GM12878 (cell line): ENCODE measurements around the gene CDPF1. TPM values are rescaled to one million over a fixed set of nuclear protein-coding genes. Genes with fewer than 3 reads are reported as not detected.

Experiments used
- ATAC-seq: fragments of 200-7000 bp; cut with Tn5 transposase; 3 replicates; pipeline ENCODE4 v1.9.1; 2020; ENCODE audit warnings: mild to moderate bottlenecking, moderate library complexity
- BruUV-seq: library from RNA; stranded (reverse); fragments of 400-500 nt; replicated peaks from 2 replicates; lab custom pipeline; 2021; lab: Mats Ljungman, UMichigan
- CTCF ChIA-PET: fragments of 300-600 bp; sonication (Branson Sonifier 250); formaldehyde crosslinking; extraction: SDS; loops from one replicate; lab custom pipeline; 2021; ENCODE audit warnings: inconsistent platforms; lab: Yijun Ruan, JAX
- POLR2A ChIA-PET: fragments of 350-600 bp; formaldehyde crosslinking; extraction: SDS; loops from one replicate; lab custom pipeline; 2021; ENCODE audit warnings: inconsistent platforms; lab: Charles Lee
- RAD21 ChIA-PET: fragments of 300-600 bp; sonication (Branson Sonifier 250); formaldehyde crosslinking; loops from one replicate; lab custom pipeline; 2023; ENCODE audit warnings: antibody characterized with exemption; ENCODE audit not compliant: unreplicated experiment; lab: Charles Lee
- SMC1A ChIA-PET: fragments of 300-600 bp; sonication (Branson Sonifier 250); formaldehyde crosslinking; loops from one replicate; lab custom pipeline; 2023; ENCODE audit not compliant: unreplicated experiment, uncharacterized antibody; lab: Charles Lee
- DNase-seq: peaks from one replicate; pipeline ENCODE4 v3.0.0-alpha.2; 2011; ENCODE audit warnings: low read depth, low spot score
- FAIRE-seq: peaks from 3 replicates; lab custom pipeline; 2011; peaks lifted over from hg19 to GRCh38; lab: Jason Lieb, UNC
- H2AFZ ChIP-seq: 2 replicates; pipeline ENCODE4 v1.6.0; 2011; ENCODE audit warnings: low read depth, low read length, control low read depth; ENCODE audit not compliant: control insufficient read depth
- H3K27ac ChIP-seq: 2 replicates; pipeline ENCODE4 v1.5.1; 2011; ENCODE audit warnings: control low read depth; ENCODE audit not compliant: control insufficient read depth, insufficient read depth
- H3K27me3 ChIP-seq, 2 experiments: replicated peaks in 1 of 2; 2 replicates each; pipeline versions ENCODE4 v1.6.0 to v1.6.1; 2011; ENCODE audit warnings: low read length in 1 of 2; ENCODE audit not compliant: control insufficient read depth in 2 of 2, insufficient read depth in 2 of 2
- H3K36me3 ChIP-seq, 2 experiments: 2 replicates each; pipeline ENCODE4 v1.5.1; 2011; ENCODE audit warnings: low read length in 1 of 2; ENCODE audit not compliant: control insufficient read depth in 2 of 2, insufficient read depth in 2 of 2
- H3K4me1 ChIP-seq: 2 replicates; pipeline ENCODE4 v1.6.1; 2011; ENCODE audit warnings: mild to moderate bottlenecking, low read length, moderate library complexity, mixed read lengths; ENCODE audit not compliant: control insufficient read depth, insufficient read depth
- H3K4me2 ChIP-seq: 2 replicates; pipeline ENCODE4 v1.6.0; 2011; ENCODE audit warnings: control low read depth; ENCODE audit not compliant: control insufficient read depth, insufficient read depth
- H3K4me3 ChIP-seq: fragments of 200-600 bp; sonication (generic); 2 replicates; pipeline ENCODE4 v1.5.1; 2016
- H3K79me2 ChIP-seq: 2 replicates; pipeline ENCODE4 v1.6.0; 2011; ENCODE audit warnings: low read length; ENCODE audit not compliant: control insufficient read depth, insufficient read depth
- H3K9ac ChIP-seq: 2 replicates; pipeline ENCODE4 v1.8.0; 2011; ENCODE audit warnings: low read length, control low read depth, mixed read lengths; ENCODE audit not compliant: control insufficient read depth, insufficient read depth
- H3K9me3 ChIP-seq: replicated peaks from 3 replicates; pipeline ENCODE4 v1.5.1; 2011; ENCODE audit warnings: mild to moderate bottlenecking, low read length; ENCODE audit not compliant: control insufficient read depth, insufficient read depth
- H4K20me1 ChIP-seq: 2 replicates; pipeline ENCODE4 v1.6.0; 2011; ENCODE audit not compliant: control insufficient read depth, insufficient read depth
- EGR1 ChIP-seq, 2 experiments: IDR thresholded peaks; 1 replicate in 1 of 2; 2 replicates in 1 of 2; pipeline ENCODE4 v1.6.1; 2011 to 2012; ENCODE audit warnings: low read depth in 2 of 2, low read length in 2 of 2, borderline replicate concordance in 1 of 2, mild to moderate bottlenecking in 1 of 2, moderate library complexity in 1 of 2
- EZH2 ChIP-seq: IDR thresholded peaks from 2 replicates; pipeline ENCODE4 v1.6.1; 2012; ENCODE audit warnings: low read depth, mild to moderate bottlenecking, control low read depth, inconsistent platforms, low read length, borderline replicate concordance; ENCODE audit not compliant: control insufficient read depth
- MEF2B ChIP-seq: fragments of 450-650 bp; IDR thresholded peaks from 2 replicates; pipeline ENCODE4 v1.6.1; 2018; ENCODE audit warnings: mild to moderate bottlenecking, moderate library complexity; ENCODE audit not compliant: partially characterized antibody, poor library complexity, severe bottlenecking
- MYC ChIP-seq: IDR thresholded peaks from 2 replicates; pipeline ENCODE4 v1.6.1; 2011; ENCODE audit warnings: mild to moderate bottlenecking, low read length, moderate library complexity, inconsistent platforms; ENCODE audit not compliant: insufficient read depth, insufficient replicate concordance, insufficient read length, severe bottlenecking
- NFIC ChIP-seq: IDR thresholded peaks from 2 replicates; pipeline ENCODE4 v1.6.1; 2012; ENCODE audit warnings: low read depth, mild to moderate bottlenecking, inconsistent platforms, low read length, moderate library complexity
- RELB ChIP-seq: fragments of 450-650 bp; IDR thresholded peaks from 2 replicates; pipeline ENCODE4 v1.6.1; 2017; ENCODE audit warnings: low read depth, mild to moderate bottlenecking, moderate library complexity
- SMC3 ChIP-seq: IDR thresholded peaks from 2 replicates; pipeline ENCODE4 v1.6.1; 2011; ENCODE audit warnings: low read length, improper control_type of control experiment, borderline replicate concordance
- SUZ12 ChIP-seq: fragments of 200-600 bp; sonication (generic); IDR thresholded peaks from one replicate; pipeline ENCODE4 v1.6.1; 2018; ENCODE audit warnings: antibody characterized with exemption, mild to moderate bottlenecking; ENCODE audit not compliant: unreplicated experiment
- ZSCAN29 ChIP-seq: fragments of 450-650 bp; IDR thresholded peaks from 2 replicates; pipeline ENCODE4 v1.6.1; 2017; ENCODE audit warnings: mild to moderate bottlenecking, moderate library complexity
- WGBS: methylation state at CpG from one replicate; pipeline ENCODE4 v1.1.6; 2016; ENCODE audit warnings: low lambda C conversion rate; ENCODE audit not compliant: insufficient replicate concordance, insufficient coverage; ENCODE audit errors: missing lambda C conversion rate; 5-methylcytosine and 5-hydroxymethylcytosine counted together
- in situ Hi-C: fragments of 300-500 bp; cut with MboI; formaldehyde crosslinking; loops from 9 replicates; pipeline ENCODE4 v1.14.3; 2018; ENCODE audit warnings: mixed read lengths
- intact Hi-C: fragments of 100-400 bp; cut with micrococcal nuclease; formaldehyde crosslinking; loops from one replicate; pipeline ENCODE4 v1.14.2; 2022; ENCODE audit not compliant: unreplicated experiment
- polyA plus RNA-seq, 11 experiments: library from polyadenylated mRNA; depleted of rRNA in 4 of 11; unstranded in 6 of 11; stranded (reverse) in 5 of 11; fragments of >200 nt; fragmentation: Nextera tagmentation in 4 of 11; fragmentation: Illumina TruSeq in 1 of 11; extraction: Ambion mirVana in 4 of 11; extraction: Trizol in 1 of 11; gene quantifications; 1 replicate in 1 of 11; 2 replicates in 10 of 11; pipeline versions ENCODE4 v1.2.1 to v1.2.3, GENCODE V29; 2011 to 2016; ENCODE audit warnings: inconsistent platforms in 2 of 11, missing spikeins in 2 of 11, low read depth in 1 of 11
- total RNA-seq, 4 experiments: library from RNA; depleted of rRNA in 3 of 4; stranded (reverse); fragments of >200 nt in 3 of 4; fragmentation: Illumina TruSeq in 1 of 4; extraction: Trizol in 1 of 4; gene quantifications; 2 replicates each; pipeline versions ENCODE4 v1.2.1 to v1.2.3, GENCODE V29; 2013 to 2021

CDPF1 gene
- total and polyA plus RNA-seq, 10 of the 15 experiments (the other 5 are each of a cell fraction or from before 2014, with no cell fraction given), result 1.0 to 22.4 (median 7.9) TPM

GRCh38 chr22:46297151-46297812, 47.2 kb upstream of the CDPF1 start:
- under 1% methylated on average over 32 of the region's 32 CpGs for WGBS
- Histone ChIP-seq H3K4me2 (peak overlapping the region; percentile 100), H3K4me3 (peak overlapping the region; percentile 100), H3K36me3 (peaks cover 8 to 16% of the 10 kb centered on the region in 2 experiments)
- FAIRE-seq, result no peak
- TF ChIP-seq MYC (no peak), EZH2 (no peak), MEF2B (peak; percentile 28), NFIC (0 out of 2 replicates have a peak, but pooled peaks have one; percentile 0), RELB (no peak), SMC3 (no peak), ZSCAN29 (peak; percentile 76; the same call in 1 of the 2 replicates), SUZ12 (no peak), EGR1 (IDR thresholded peaks at IDR 0.05; ENCODE audit: borderline replicate concordance in 1 of 2, low read depth in 2 of 2, low read length in 2 of 2) (no peak)
- TF ChIP-seq, all 136 proteins: peak for 3
- H3K4me1 ChIP-seq, result peaks cover 32% of the 10 kb centered on the region
- ATAC-seq, result peak; percentile 20
- H3K27ac ChIP-seq, result peak overlapping the region; percentile 68
- H3K9ac ChIP-seq, result peak overlapping the region; percentile 95
- H3K27me3 ChIP-seq, result no peaks in the 10 kb centered on the region
- H3K9me3 ChIP-seq, result no peaks in the 10 kb centered on the region
- in situ Hi-C loops, result no loop called here
- CTCF ChIA-PET, result interaction anchor here (1.0 to 1.4 kb wide), 3 partner anchors 14 to 291 kb away, joined by 3 to 5 read pairs (median 4); no protein-coding TSS in a partner anchor
- RAD21 ChIA-PET, result interaction anchor here (0.6 to 1.5 kb wide), 2 partner anchors 47 to 291 kb away, joined by 4 to 7 read pairs; partner anchors contain the start of gene CDPF1
- no peaks in the 10 kb centered on the region for H4K20me1 ChIP-seq
- peaks cover 34% of the 10 kb centered on the region for H3K79me2 ChIP-seq
- BruUV-seq, result TSS peak; percentile 77
- SMC1A ChIA-PET, result interaction anchor here (1.7 to 1.8 kb wide), 2 partner anchors 17 to 39 kb away, joined by 5 to 7 read pairs; partner anchors contain the start of gene TRMU
- no peak for DNase-seq
- H2AFZ ChIP-seq, result peak overlapping the region; percentile 74
- POLR2A ChIA-PET, result interaction anchor here (2.3 kb wide), 1 partner anchor 47 kb away, joined by 9 read pairs; the partner anchor contains the start of gene CDPF1
- intact Hi-C loops, result loop anchor here (2.0 to 5.0 kb wide), 3 partner anchors 38 to 175 kb away; partner anchors contain the start of genes CDPF1 and TRMU
